GM18502 (cell line): ENCODE results near the gene GRK5.

Source experiments
- ATAC-seq: cut with Tn5 transposase; IDR thresholded peaks from one replicate; pipeline ENCODE4 v1.9.1; 2021; ENCODE audit warnings: mild to moderate bottlenecking; ENCODE audit not compliant: unreplicated experiment, poor library complexity

Gene GRK5

GRCh38 chr10:119290301-119291048 lies 83.1 kb downstream of the GRK5 start:
- ATAC-seq, result no peak

GRCh38 chr10:119291223-119291900 lies 84.0 kb downstream of the GRK5 start:
- ATAC-seq, result no peak

GRCh38 chr10:119292968-119293760 lies 85.8 kb downstream of the GRK5 start:
- ATAC-seq, result no peak

DNA sequence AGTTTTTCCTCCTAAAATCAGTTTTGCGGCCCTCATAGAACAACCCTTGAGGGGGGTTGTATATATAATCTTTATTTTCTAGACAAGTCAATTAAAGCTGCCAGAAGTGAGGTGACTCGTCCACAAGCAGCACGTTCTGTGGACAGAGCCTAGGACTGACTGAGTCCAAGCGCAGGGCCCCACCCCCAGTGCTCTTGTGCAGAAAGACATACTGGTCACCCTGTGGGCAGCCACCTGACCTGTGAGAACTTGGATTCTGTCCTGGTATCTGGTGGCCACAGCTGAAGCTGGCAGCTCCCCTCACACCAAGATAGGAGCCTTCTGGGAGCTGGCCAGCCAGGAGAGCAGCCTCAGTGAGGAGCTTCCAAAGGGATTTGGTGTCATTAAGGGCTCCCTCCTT lies 89.3 kb downstream of the GRK5 start:
- ATAC-seq, result no peak

- no peak for ATAC-seq
These were observed 90.0 kb downstream of the GRK5 start for GRCh38 chr10:119297207-119297968.

GRCh38 chr10:119298810-119299209 lies 91.4 kb downstream of the GRK5 start:
- no peak for ATAC-seq

GRCh38 chr10:119299531-119299930 lies 92.2 kb downstream of the GRK5 start:
- ATAC-seq, result no peak

DNA sequence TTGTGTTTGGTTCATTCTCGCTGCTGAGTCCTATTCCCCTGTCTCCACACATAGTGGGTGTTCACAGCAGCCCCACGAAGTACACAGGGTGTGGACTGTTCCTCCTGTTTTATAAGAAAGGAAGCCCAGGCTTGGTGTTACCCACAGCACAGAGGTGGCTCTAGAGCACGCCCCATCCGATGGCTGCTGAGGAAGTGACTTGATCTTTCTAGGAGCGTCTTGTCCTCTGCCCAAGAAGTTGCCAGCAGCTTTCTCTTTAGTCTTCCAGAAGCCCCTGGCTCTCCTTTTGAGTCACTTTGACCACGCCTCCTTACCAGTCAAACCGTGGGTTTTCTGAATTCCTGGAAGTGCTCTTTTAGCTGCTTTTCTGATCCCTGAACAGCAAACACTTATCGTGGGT lies 94.0 kb downstream of the GRK5 start:
- ATAC-seq, result no peak

- no peak for ATAC-seq
These were observed 94.8 kb downstream of the GRK5 start for GRCh38 chr10:119302172-119302571.

DNA sequence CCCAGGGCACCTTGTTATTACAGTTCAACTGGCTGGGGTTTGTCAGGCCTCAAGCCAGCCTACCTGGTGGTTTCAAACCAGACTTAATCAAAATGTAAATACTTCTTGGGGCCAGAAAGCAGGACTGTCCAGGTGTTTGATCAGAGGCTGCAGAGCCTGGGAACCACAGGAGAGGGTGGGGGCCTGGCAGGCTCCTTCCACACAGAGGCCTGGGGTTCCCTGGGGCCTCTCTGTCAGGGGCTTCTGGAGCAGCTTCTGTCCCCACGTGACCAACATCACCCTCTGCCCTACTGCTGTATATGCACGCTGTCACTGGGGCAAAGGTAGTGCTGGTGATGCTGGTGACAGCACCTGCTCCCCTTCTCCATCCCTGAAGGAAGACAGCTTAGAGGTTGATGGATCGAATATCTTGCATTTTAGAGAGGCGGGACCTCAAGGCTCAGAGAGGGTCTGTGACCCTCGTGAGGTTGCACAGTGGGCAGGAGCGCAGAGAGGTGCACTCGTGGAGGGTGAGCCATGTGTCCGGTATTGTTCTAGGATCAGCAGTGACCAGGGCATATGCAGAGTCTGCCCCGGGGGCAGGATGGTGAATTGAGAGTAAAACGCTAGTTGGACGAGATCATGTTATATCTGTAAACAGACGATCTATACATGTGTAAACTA lies 95.4 kb downstream of the GRK5 start:
- ATAC-seq, result no peak

DNA sequence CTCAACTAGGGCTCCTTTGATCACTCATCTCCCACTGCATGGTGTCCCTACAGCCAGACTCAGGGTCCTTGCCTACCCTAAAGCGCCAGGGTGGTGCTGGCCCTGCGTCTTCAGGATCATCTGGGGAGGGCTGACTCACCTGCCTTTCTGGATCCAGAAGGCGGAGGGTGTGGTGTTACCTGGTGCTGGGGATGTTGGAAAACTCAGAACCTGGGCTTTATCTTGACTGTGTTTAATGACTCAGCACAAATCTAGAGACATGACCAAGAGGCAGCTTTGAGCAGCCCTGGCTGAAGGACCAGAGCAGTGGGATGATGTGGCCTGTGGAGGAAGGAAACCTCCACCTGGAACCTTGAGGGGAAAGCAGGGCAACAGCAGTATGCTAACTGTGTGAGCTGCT lies 96.5 kb downstream of the GRK5 start:
- ATAC-seq, result no peak

DNA sequence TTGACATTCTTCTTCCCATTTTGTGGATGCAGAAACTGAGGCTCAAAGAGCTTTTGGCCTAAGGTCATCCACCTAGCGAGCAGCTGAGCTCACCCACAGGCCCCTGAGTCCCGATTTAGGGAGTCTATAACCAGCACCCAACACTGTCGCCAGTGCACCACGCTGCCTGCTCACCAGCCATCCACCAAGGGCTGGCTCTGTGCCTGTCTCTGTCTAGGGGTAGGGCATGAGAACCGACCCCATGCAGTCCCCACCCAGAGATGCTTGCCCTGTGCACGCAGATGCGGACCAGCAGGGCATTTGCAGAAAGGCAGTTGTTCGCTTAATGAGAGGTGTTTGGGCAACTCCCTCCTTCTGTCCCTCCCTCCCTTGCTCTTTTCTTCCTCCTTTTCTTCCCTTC lies 97.2 kb downstream of the GRK5 start:
- ATAC-seq, result no peak

DNA sequence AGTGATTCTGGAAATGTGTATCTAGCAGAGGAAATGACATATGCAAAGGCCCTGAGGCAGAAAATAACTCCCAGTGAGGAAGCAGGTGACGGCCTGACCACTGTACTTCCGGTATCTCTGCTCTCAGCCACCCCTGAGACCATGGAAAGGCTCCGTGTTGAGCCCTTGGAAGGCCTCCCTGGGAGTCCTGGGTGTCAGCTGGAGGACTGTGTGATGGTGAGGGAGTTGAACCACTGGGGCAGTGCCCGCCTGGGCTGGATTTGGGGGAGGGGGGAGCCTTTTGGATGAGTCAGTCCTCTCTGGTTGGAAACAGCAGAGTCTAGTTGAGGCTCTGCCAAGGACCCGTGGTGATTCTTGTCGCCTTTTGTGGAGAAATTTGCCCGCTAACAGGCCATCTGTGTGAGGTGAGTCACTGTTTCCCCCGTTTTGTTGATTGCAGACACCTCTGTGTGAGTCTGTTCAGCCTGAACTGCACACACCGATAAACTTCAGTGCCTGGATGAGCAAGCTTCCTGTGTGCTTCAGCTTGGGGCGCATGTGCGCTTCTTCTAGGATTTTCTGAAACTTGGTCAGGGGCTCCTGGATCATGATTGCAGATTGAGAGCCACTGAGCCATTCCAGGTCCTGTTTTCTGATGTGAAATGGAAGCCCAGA lies 98.6 kb downstream of the GRK5 start:
- peak; percentile 63 for ATAC-seq

- ATAC-seq, result peak; percentile 77
These were observed 99.2 kb downstream of the GRK5 start for GRCh38 chr10:119306514-119306951.

DNA sequence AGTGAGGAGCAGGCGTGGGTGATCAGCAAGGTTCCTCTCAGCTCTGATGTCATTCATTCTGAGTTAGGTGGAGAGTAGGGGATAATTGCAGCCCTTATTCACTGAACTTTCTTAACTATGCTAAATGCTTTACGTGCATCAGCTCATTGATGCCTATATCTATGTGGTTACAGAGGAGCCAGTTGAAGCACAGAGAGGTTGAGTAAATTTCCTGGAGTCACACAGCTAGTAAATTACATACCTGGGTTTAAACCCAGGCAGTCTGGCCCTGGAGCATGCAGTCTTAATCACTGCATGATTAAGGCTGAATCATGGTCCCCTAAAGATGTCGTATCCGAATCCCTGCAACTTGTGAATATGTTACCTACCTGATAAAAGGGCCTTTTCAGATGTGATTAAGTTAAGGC lies 99.6 kb downstream of the GRK5 start:
- no peak for ATAC-seq

- ATAC-seq, result no peak
These were observed 100.7 kb downstream of the GRK5 start for GRCh38 chr10:119308089-119308488.

DNA sequence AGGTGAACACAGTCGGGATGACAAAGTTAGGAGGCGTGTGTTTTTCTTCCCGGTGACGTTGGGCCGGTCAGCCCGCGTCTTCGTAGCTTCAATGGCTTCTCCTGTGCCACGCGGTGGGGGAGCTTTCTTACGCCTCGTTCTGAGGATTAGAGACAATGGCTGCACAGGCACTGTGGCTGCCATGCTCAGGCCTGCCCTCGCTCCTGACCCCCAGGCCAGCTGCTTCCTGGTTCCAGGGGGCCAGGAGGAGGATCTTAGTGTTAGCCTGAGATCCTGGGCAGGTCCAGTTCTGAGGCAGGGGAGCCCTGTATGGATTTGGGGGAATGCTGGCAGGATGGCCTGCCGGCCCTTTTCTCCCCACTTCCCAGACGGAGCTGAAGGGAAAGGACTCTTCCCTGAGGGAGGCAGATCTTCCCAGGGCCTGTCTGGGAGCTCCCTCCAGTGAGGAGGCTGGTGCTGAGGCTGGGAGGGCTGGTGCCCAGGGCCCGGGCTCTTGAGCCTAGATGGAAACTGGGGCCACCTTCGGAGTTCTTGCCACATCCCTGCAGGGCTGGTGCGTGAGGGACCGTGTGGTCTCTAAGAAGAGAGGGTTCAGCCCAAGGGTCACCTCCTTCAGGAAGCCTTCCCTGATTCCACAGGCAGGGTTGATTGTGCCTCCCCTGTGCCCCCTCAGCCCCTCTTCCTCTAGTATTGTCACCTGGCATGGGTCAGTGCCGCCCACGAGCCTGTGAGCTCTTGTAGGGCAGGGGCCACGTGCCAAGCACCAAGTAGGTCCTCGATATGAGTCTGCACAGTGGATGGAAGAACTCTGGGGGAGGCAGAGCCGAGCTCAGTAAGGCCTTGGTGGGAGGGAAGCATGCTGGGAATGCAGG lies 101.4 kb downstream of the GRK5 start:
- ATAC-seq, result no peak

GRCh38 chr10:119309423-119309770 lies 102.0 kb downstream of the GRK5 start:
- peak; percentile 33 for ATAC-seq

DNA sequence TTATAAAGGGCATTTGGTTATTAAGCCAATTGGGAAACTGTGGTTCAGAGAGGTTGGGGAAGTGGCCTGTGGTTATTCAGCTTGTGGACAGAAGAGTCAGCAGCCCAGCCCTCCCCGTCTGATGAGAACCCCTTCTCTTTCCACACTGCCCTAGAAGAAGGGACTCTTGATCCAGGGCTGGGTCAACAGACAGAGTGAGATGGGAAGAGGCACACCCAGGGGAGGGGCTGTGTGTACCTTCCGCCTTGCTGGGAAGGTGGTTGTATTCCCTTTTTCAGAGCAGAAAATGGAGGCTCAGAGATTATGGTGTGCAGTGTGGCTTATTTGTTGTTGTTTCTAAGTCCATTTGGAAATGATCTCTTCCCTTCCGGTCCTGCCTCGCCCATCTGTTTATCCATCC lies 103.4 kb downstream of the GRK5 start:
- ATAC-seq, result no peak
